Measurements from ENCODE around the gene CHAT.

Gene CHAT

GRCh38 chr10:49578392-49578791 lies 35.4 kb upstream of the CHAT start:
- no peaks in the 10 kb centered on the region for H3K4me1 ChIP-seq
- no peak overlapping the region for H3K4me3 ChIP-seq
- TF ChIP-seq Cebpa-rat (IDR thresholded peaks at IDR 0.05) = no peak
- no peaks in the 10 kb centered on the region for H4K20me1 ChIP-seq
- H3K4me2 ChIP-seq = no peak overlapping the region
- no peak overlapping the region for H3K9ac ChIP-seq
- no peaks in the 10 kb centered on the region for H3K9me3 ChIP-seq (replicated peaks in 1 of 11)
- H3K27me3 ChIP-seq = no peaks in the 10 kb centered on the region
- no peak overlapping the region for H3K27ac ChIP-seq
- H3K36me3 ChIP-seq = no peaks in the 10 kb centered on the region

DNA sequence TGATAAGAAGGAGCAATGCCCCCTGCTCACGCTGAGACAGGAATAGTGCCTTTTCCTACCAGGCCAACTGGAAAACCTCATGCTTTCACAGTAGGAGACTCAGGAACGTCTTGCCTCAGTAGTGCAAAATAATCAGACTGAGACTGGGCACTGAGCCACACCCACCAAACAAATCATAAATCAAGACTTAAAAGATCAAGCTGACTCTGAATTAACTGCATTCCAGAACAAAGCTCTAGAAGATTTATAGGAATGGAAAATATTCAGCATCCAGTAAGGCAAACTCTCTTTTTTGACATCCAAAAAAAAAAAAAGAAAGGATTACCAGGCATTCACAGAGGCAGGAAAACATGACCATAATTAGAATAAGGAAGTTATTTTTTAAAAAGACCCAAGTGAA lies 34.2 kb upstream of the CHAT start:
- no peak for TF ChIP-seq Cebpa-rat (IDR thresholded peaks at IDR 0.05)
- Histone ChIP-seq H3K4me1 (no peaks in the 10 kb centered on the region), H3K9ac (no peak overlapping the region), H3K36me3 (no peaks in the 10 kb centered on the region), H3K4me3 (no peak overlapping the region), H4K20me1 (no peaks in the 10 kb centered on the region), H3K27me3 (no peaks in the 10 kb centered on the region), H3K9me3 (replicated peaks in 1 of 11) (no peaks in the 10 kb centered on the region), H3K27ac (no peak overlapping the region), H3K4me2 (no peak overlapping the region)

- Histone ChIP-seq H4K20me1 (no peaks in the 10 kb centered on the region), H3K4me2 (no peak overlapping the region), H3K36me3 (no peaks in the 10 kb centered on the region), H3K9me3 (replicated peaks in 1 of 11) (peaks cover 0 to 15% (median 3%) of the 10 kb centered on the region in 11 experiments; a peak in 11 of 22 replicates), H3K9ac (no peak overlapping the region), H3K4me1 (no peaks in the 10 kb centered on the region), H3K27ac (no peak overlapping the region), H3K4me3 (no peak overlapping the region), H3K27me3 (no peaks in the 10 kb centered on the region)
- TF ChIP-seq Cebpa-rat (IDR thresholded peaks at IDR 0.05) = peak in 3 of 11 experiments; percentile 16 to 48 (median 23); a peak in 3 of 22 replicates
Measured at GRCh38 chr10:49585387-49585786, 28.4 kb upstream of the CHAT start.

GRCh38 chr10:49587981-49588380 lies 25.9 kb upstream of the CHAT start:
- no peak for TF ChIP-seq Cebpa-rat (IDR thresholded peaks at IDR 0.05)
- Histone ChIP-seq H3K4me2 (no peak overlapping the region), H3K27me3 (no peaks in the 10 kb centered on the region), H4K20me1 (no peaks in the 10 kb centered on the region), H3K27ac (no peak overlapping the region), H3K9me3 (replicated peaks in 1 of 11) (peaks cover 0 to 15% (median 3%) of the 10 kb centered on the region in 11 experiments; a peak in 11 of 22 replicates), H3K9ac (no peak overlapping the region), H3K36me3 (no peaks in the 10 kb centered on the region), H3K4me1 (no peaks in the 10 kb centered on the region), H3K4me3 (no peak overlapping the region)

DNA sequence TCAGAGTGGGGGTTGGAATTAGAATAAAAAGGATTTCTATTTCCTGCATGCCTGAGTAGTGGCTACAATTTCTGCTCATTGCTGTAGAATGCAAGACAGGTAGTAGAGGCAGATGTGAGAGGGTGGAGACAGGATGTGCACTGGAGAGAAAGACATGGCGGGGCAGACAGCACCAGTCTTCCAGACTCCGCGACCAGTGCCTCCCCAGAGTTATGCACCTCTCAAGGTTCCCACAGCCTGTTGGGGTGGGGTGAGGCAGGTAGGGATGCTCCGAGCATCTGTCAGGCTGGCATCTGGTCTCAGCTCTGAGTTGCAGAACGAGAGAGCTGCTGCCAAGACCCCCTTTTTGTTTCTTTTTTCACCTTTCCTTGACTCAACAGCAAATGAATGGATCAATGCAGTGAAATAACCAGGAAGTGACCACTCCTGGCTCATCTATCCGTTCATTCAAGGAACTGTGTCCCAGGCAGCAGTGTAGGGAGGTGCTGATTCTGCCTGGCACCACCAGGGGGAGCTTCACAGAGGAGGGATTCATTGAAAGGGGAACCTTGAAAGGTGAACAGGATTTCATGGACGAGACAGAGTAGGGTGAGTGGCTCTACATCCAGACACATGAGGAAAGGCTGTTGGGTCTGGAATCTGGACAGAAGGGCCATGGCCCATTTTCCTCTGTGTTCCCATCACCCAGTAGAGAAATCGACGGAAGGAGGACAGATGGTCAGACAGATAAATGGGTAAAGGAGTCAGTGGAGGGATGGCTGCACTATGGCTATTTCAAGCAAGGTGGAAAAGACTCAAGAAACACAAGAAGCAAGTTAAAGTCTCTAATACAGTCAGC lies 20.9 kb upstream of the CHAT start:
- Histone ChIP-seq H3K4me2 (no peak overlapping the region), H3K27me3 (no peaks in the 10 kb centered on the region), H3K4me1 (peaks cover 0 to 30% (median 24%) of the 10 kb centered on the region in 10 experiments; a peak in 16 of 20 replicates), H3K9me3 (replicated peaks in 1 of 11) (peaks cover 0 to 15% (median 3%) of the 10 kb centered on the region in 11 experiments; a peak in 11 of 22 replicates), H3K9ac (no peak overlapping the region), H3K36me3 (no peaks in the 10 kb centered on the region), H4K20me1 (peaks cover 0 to 11% (median 0%) of the 10 kb centered on the region in 11 experiments; a peak in 2 of 22 replicates), H3K4me3 (no peak overlapping the region), H3K27ac (no peak overlapping the region)
- no peak for TF ChIP-seq Cebpa-rat (IDR thresholded peaks at IDR 0.05)

- Histone ChIP-seq H3K27ac (no peak overlapping the region), H3K36me3 (no peaks in the 10 kb centered on the region), H3K27me3 (no peaks in the 10 kb centered on the region), H4K20me1 (peaks cover 0 to 11% (median 0%) of the 10 kb centered on the region in 11 experiments; a peak in 2 of 22 replicates), H3K4me2 (no peak overlapping the region), H3K4me1 (peaks cover 0 to 30% (median 24%) of the 10 kb centered on the region in 10 experiments; a peak in 16 of 20 replicates), H3K4me3 (no peak overlapping the region), H3K9me3 (replicated peaks in 1 of 11) (peaks cover 0 to 15% (median 3%) of the 10 kb centered on the region in 11 experiments; a peak in 11 of 22 replicates), H3K9ac (no peak overlapping the region)
- TF ChIP-seq Cebpa-rat (IDR thresholded peaks at IDR 0.05) = no peak
Measured at GRCh38 chr10:49593564-49593875, 20.3 kb upstream of the CHAT start.

DNA sequence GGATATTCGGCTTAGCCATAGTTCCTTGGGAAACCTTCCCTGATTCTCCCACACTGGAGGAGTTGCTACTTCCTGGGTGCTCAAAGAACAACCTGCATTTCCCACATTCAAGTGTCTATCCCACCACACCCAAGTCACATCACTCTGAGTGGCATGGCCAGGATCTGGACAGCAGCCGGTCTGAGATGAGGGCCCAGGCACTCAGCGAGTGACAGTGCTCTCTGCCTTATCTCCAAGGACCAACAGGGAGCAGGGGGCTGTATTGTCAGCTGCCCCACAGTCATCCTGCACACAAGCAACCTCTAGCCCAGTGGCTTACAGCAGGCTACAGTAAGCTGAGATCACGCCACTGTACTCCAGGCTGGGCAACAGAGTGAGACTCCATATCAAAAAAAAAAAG lies 19.8 kb upstream of the CHAT start:
- Histone ChIP-seq H3K4me2 (no peak overlapping the region), H4K20me1 (peaks cover 0 to 11% (median 0%) of the 10 kb centered on the region in 11 experiments; a peak in 2 of 22 replicates), H3K36me3 (no peaks in the 10 kb centered on the region), H3K4me3 (no peak overlapping the region), H3K27me3 (no peaks in the 10 kb centered on the region), H3K27ac (no peak overlapping the region), H3K9ac (no peak overlapping the region), H3K4me1 (peaks cover 0 to 30% (median 24%) of the 10 kb centered on the region in 10 experiments; a peak in 16 of 20 replicates), H3K9me3 (replicated peaks in 1 of 11) (peaks cover 0 to 14% (median 3%) of the 10 kb centered on the region in 11 experiments; a peak in 11 of 22 replicates)
- no peak for TF ChIP-seq Cebpa-rat (IDR thresholded peaks at IDR 0.05)

DNA sequence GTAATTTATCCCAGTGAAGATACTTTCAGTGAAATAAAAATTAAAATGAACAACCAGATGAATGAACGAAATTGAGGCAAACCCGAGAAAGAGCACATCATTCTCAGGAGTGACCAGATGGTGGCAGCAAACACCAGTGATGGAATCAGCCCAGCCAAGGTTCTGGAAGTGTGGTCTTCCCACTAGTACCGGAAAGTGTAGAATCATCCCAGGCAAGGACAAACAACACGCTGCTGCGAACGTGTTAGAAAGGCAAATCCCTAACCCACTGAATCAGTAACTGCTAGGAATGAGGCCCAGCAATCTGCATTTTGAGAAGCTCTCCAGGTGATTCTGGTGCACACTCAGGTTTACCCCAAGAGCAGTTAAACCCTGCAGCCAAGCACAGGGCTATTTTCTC lies 19.2 kb upstream of the CHAT start:
- H3K4me3 ChIP-seq = no peak overlapping the region
- H3K27ac ChIP-seq = no peak overlapping the region
- no peaks in the 10 kb centered on the region for H3K27me3 ChIP-seq
- peaks cover 0 to 11% (median 0%) of the 10 kb centered on the region in 11 experiments; a peak in 2 of 22 replicates for H4K20me1 ChIP-seq
- no peak for TF ChIP-seq Cebpa-rat (IDR thresholded peaks at IDR 0.05)
- H3K9ac ChIP-seq = no peak overlapping the region
- peaks cover 0 to 30% (median 24%) of the 10 kb centered on the region in 10 experiments; a peak in 16 of 20 replicates for H3K4me1 ChIP-seq
- peak overlapping the region in 9 of 11 experiments; percentile 35 to 81 (median 65); a peak in 17 of 22 replicates for H3K4me2 ChIP-seq
- no peaks in the 10 kb centered on the region for H3K36me3 ChIP-seq
- peaks cover 0 to 8% (median under 1%) of the 10 kb centered on the region in 11 experiments; a peak in 10 of 22 replicates for H3K9me3 ChIP-seq (replicated peaks in 1 of 11)

DNA sequence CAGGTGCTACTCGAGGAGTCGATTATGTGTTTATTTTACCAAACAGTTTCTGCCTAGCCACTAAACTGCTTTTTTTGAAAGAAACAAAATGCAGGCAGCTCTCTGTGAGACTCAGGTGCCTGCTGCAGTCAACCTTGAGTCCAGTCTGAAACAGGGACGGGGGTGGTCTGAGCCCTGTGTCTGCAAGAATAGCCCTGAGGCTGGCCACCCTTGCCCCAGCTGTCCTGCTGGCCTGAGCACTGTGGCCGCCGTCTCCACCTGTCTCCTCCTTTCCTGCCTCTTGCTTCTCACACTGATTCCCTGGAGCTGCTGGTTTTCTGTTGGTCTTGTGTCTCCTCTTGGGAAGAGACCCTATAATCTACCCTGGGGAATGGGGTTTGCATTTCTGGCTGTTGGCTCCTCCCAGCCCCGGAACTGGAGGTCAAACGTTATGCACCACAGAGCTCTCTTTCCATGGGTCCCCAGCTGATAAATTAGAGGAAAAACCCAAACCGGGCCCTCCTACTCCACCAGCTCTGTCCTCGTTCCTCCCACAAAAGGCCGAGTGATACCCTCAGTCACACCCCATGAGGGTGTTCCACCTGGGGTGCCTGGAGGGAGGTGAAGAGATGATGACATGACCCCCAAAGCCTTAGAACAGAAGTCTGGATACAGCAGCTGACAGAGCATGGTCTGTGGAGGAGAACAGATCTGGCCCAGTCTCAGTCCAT lies 18.7 kb upstream of the CHAT start:
- H3K4me3 ChIP-seq = no peak overlapping the region
- H4K20me1 ChIP-seq = peaks cover 0 to 11% (median 0%) of the 10 kb centered on the region in 11 experiments; a peak in 3 of 22 replicates
- no peak overlapping the region for H3K27ac ChIP-seq
- peak overlapping the region in 1 of 11 experiments; percentile 8; a peak in 1 of 22 replicates for H3K9ac ChIP-seq
- H3K9me3 ChIP-seq (replicated peaks in 1 of 11) = peaks cover 0 to 2% (median 0%) of the 10 kb centered on the region in 11 experiments; a peak in 1 of 22 replicates
- H3K4me1 ChIP-seq = peaks cover 0 to 30% (median 24%) of the 10 kb centered on the region in 10 experiments; a peak in 16 of 20 replicates
- no peaks in the 10 kb centered on the region for H3K36me3 ChIP-seq
- TF ChIP-seq Cebpa-rat (IDR thresholded peaks at IDR 0.05) = no peak
- no peaks in the 10 kb centered on the region for H3K27me3 ChIP-seq
- H3K4me2 ChIP-seq = peak overlapping the region in 10 of 11 experiments; percentile 15 to 81 (median 64); a peak in 17 of 22 replicates

Measured in BLaER1 treated with 17β-estradiol and CSF1 and Interleukin-3, amounts not matched to agents 10 nM and 100 nM (cell line).